Liver (tissue), 9 donors: Measurements from ENCODE around the gene DYRK3. TPM values are rescaled to one million over a fixed set of nuclear protein-coding genes. Genes with fewer than 3 reads are reported as not detected.

Experiments used
- DNase-seq: peaks from one replicate; pipeline ENCODE4 v3.0.0-alpha.2; 2017; ENCODE audit warnings: low spot score
- H3K27ac ChIP-seq, 2 donors: one replicate each; pipeline ENCODE4 v1.7.0; 2013; ENCODE audit warnings: inconsistent platforms in 2 of 2, low read length in 2 of 2, control low read depth in 1 of 2, low read depth in 1 of 2, mild to moderate bottlenecking in 1 of 2
- H3K27me3 ChIP-seq, 4 donors: one replicate each; pipeline versions ENCODE4 v1.6.1 to v1.7.0; 2013; ENCODE audit warnings: low read length in 3 of 4, inconsistent platforms in 1 of 4, mild to moderate bottlenecking in 1 of 4, moderate library complexity in 1 of 4; ENCODE audit not compliant: control insufficient read depth in 4 of 4, insufficient read depth in 4 of 4
- H3K36me3 ChIP-seq, 4 donors: one replicate each; pipeline versions ENCODE4 v1.6.1 to v1.7.0; 2013; ENCODE audit warnings: low read length in 3 of 4, mild to moderate bottlenecking in 3 of 4, low read depth in 1 of 4, moderate library complexity in 1 of 4; ENCODE audit not compliant: control insufficient read depth in 4 of 4, insufficient read depth in 3 of 4
- H3K4me1 ChIP-seq, 4 donors: one replicate each; pipeline versions ENCODE4 v1.6.1 to v1.7.0; 2013; ENCODE audit warnings: low read length in 3 of 4, mild to moderate bottlenecking in 3 of 4, moderate library complexity in 1 of 4; ENCODE audit not compliant: control insufficient read depth in 4 of 4, insufficient read depth in 4 of 4
- H3K4me3 ChIP-seq, 3 donors: one replicate each; pipeline versions ENCODE4 v1.6.1 to v1.7.0; 2013; ENCODE audit warnings: low read length in 3 of 3, control low read depth in 1 of 3, low read depth in 1 of 3, mild to moderate bottlenecking in 1 of 3
- H3K9ac ChIP-seq, 2 donors: one replicate each; pipeline ENCODE4 v1.7.0; 2013; ENCODE audit warnings: low read length in 2 of 2, mild to moderate bottlenecking in 2 of 2, moderate library complexity in 2 of 2, control low read depth in 1 of 2, low read depth in 1 of 2
- H3K9me3 ChIP-seq, 4 donors: one replicate each; pipeline versions ENCODE4 v1.6.1 to v1.7.0; 2013; ENCODE audit warnings: low read length in 3 of 4; ENCODE audit not compliant: control insufficient read depth in 4 of 4
- ATF3 ChIP-seq: IDR thresholded peaks from 2 replicates; pipeline ENCODE4 v1.6.1; 2016; ENCODE audit warnings: antibody characterized with exemption
- CTCF ChIP-seq: fragments of 150-350 bp; IDR thresholded peaks from 2 replicates; pipeline ENCODE4 v1.5.1; 2017; ENCODE audit warnings: improper control_type of control experiment, low read depth, low read length; ENCODE audit not compliant: missing input control
- FOXA1 ChIP-seq: IDR thresholded peaks from 2 replicates; pipeline ENCODE4 v1.6.1; 2016; ENCODE audit warnings: antibody characterized with exemption
- GABPA ChIP-seq, 2 donors: IDR thresholded peaks in 1 of 2; conservative IDR thresholded peaks in 1 of 2; 2 replicates each; pipeline ENCODE4 v1.6.1; 2016; ENCODE audit warnings: antibody characterized with exemption in 2 of 2, mild to moderate bottlenecking in 1 of 2, moderate library complexity in 1 of 2
- HNF4A ChIP-seq, 2 donors: conservative IDR thresholded peaks; 2 replicates each; pipeline ENCODE4 v1.6.1; 2016; ENCODE audit warnings: antibody characterized with exemption in 2 of 2, mild to moderate bottlenecking in 2 of 2
- HNF4G ChIP-seq: IDR thresholded peaks from 2 replicates; pipeline ENCODE4 v1.6.1; 2016; ENCODE audit warnings: antibody characterized with exemption
- NR2F2 ChIP-seq: IDR thresholded peaks from 2 replicates; pipeline ENCODE4 v1.6.1; 2016; ENCODE audit warnings: antibody characterized with exemption
- RAD21 ChIP-seq, 2 donors: IDR thresholded peaks; 2 replicates each; pipeline ENCODE4 v1.6.1; 2016; ENCODE audit warnings: antibody characterized with exemption in 2 of 2, mild to moderate bottlenecking in 2 of 2
- REST ChIP-seq: IDR thresholded peaks from 2 replicates; pipeline ENCODE4 v1.6.1; 2016; ENCODE audit warnings: antibody characterized with exemption, mild to moderate bottlenecking
- RXRA ChIP-seq, 2 donors: IDR thresholded peaks; 2 replicates each; pipeline ENCODE4 v1.6.1; 2017 to 2018; ENCODE audit warnings: antibody characterized with exemption in 2 of 2, mild to moderate bottlenecking in 1 of 2
- SP1 ChIP-seq: IDR thresholded peaks from 2 replicates; pipeline ENCODE4 v1.6.1; 2018; ENCODE audit warnings: antibody characterized with exemption, mild to moderate bottlenecking
- TAF1 ChIP-seq: conservative IDR thresholded peaks from 2 replicates; pipeline ENCODE4 v1.6.1; 2016; ENCODE audit warnings: antibody characterized with exemption, mild to moderate bottlenecking
- YY1 ChIP-seq: IDR thresholded peaks from 2 replicates; pipeline ENCODE4 v1.6.1; 2016; ENCODE audit warnings: antibody characterized with exemption, mild to moderate bottlenecking
- WGBS: extraction: QIAGEN DNeasy Blood & Tissue Kit; methylation state at CpG from one replicate; pipeline ENCODE4 v1.1.7; 2013; 5-methylcytosine and 5-hydroxymethylcytosine counted together
- polyA plus RNA-seq, 2 donors: library from polyadenylated mRNA; stranded (reverse) in 1 of 2; unstranded in 1 of 2; fragments of 200-250 nt in 1 of 2; fragments of >200 nt in 1 of 2; fragmentation: Nextera tagmentation in 1 of 2; extraction: Ambion mirVana in 1 of 2; gene quantifications; one replicate each; pipeline versions ENCODE4 v1.2.1 to v1.2.3, GENCODE V29; 2013 to 2015
- total RNA-seq, 2 donors: library from RNA; depleted of rRNA; stranded (reverse); fragments of >200 nt; gene quantifications; one replicate each; pipeline ENCODE4 v1.2.3, GENCODE V29; 2014
- TF ChIP-seq, protein P1 (sequence below): IDR thresholded peaks from 2 replicates; pipeline ENCODE4 v1.6.1; 2016; ENCODE audit warnings: antibody characterized with exemption
- TF ChIP-seq, protein P2 (sequence below): IDR thresholded peaks from 2 replicates; pipeline ENCODE4 v1.6.1; 2016; ENCODE audit warnings: antibody characterized with exemption
- donor health status: healthy.
- donor health status: healthy.
- donor health status: healthy.
- donor health status: healthy.
- donor health status: healthy.

The DYRK3 gene
- total and polyA plus RNA-seq, 4 donors: 1.5 to 41.8 (median 5.0) TPM

- Histone ChIP-seq H3K4me3 (no peak overlapping the region), H3K27ac (no peak overlapping the region), H3K9ac (no peak overlapping the region), H3K36me3 (no peaks in the 10 kb centered on the region), H3K27me3 (no peaks in the 10 kb centered on the region), H3K9me3 (no peaks in the 10 kb centered on the region), H3K4me1 (peaks cover 0 to 2% (median 0%) of the 10 kb centered on the region in 4 donors)
- TF ChIP-seq, protein P1, sequence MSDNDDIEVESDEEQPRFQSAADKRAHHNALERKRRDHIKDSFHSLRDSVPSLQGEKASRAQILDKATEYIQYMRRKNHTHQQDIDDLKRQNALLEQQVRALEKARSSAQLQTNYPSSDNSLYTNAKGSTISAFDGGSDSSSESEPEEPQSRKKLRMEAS: peak; percentile 39
- TF ChIP-seq RXRA (IDR thresholded peaks at IDR 0.05) (peak in 1 of 2 donors; percentile 12), CTCF (no peak), YY1 (no peak), SP1 (no peak)
- WGBS: 67% methylated on average over 6 of the region's 6 CpGs
- no peak for DNase-seq
These were observed 37.8 kb downstream of the DYRK3 start for GRCh38 chr1:206672844-206673758.

- H3K9ac ChIP-seq: no peak overlapping the region
- H3K27ac ChIP-seq: no peak overlapping the region
- TF ChIP-seq NR2F2 (no peak), TAF1 (no peak), ATF3 (no peak), HNF4A (conservative IDR thresholded peaks at IDR 0.05) (no peak), HNF4G (no peak), RAD21 (IDR thresholded peaks at IDR 0.05) (no peak)
- no peak for DNase-seq
- H3K36me3 ChIP-seq: no peaks in the 10 kb centered on the region
- no peak overlapping the region for H3K4me3 ChIP-seq
- peaks cover 0 to 2% (median 0%) of the 10 kb centered on the region in 4 donors for H3K4me1 ChIP-seq
- H3K9me3 ChIP-seq: no peaks in the 10 kb centered on the region
- 96% methylated on average over 3 of the region's 3 CpGs for WGBS
- H3K27me3 ChIP-seq: no peaks in the 10 kb centered on the region
These were observed 38.9 kb downstream of the DYRK3 start for GRCh38 chr1:206674236-206674635.

DNA sequence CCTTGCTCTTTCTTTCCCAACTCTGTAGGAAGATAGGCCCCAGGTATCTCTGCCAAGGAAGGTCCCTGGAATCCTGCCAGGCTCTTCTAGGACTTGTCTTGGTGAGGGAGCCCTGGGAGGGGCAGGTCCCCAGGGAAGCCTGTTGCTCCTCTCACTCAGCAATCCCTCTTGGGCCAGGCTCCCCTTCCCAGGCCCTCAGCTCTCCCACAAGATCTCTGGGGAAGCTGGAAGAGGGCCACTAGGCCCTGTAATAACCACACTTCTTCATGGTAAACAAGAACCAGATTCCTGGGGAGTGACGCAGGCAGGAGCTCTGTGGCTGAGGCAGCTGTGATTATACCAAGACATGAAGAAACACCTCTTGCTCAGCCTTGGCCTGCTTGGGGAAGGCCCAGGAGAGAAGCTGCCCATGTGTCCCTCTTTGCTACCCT, 39.4 kb downstream of the DYRK3 start:
- Histone ChIP-seq H3K4me1 (peaks cover 0 to 2% (median 0%) of the 10 kb centered on the region in 4 donors), H3K9me3 (no peaks in the 10 kb centered on the region), H3K36me3 (no peaks in the 10 kb centered on the region), H3K4me3 (no peak overlapping the region), H3K9ac (no peak overlapping the region), H3K27ac (no peak overlapping the region), H3K27me3 (no peaks in the 10 kb centered on the region)
- DNase-seq: no peak
- WGBS: 82% methylated on average over 1 of the region's 1 CpG
- TF ChIP-seq TAF1 (no peak), REST (no peak), HNF4A (conservative IDR thresholded peaks at IDR 0.05) (no peak), FOXA1 (no peak), GABPA (IDR thresholded peaks at IDR 0.05 in 1 of 2, conservative IDR thresholded peaks at IDR 0.05 in 1 of 2) (no peak), CTCF (no peak), NR2F2 (no peak), RXRA (IDR thresholded peaks at IDR 0.05) (no peak), ATF3 (no peak), YY1 (no peak)
- TF ChIP-seq, protein P2, sequence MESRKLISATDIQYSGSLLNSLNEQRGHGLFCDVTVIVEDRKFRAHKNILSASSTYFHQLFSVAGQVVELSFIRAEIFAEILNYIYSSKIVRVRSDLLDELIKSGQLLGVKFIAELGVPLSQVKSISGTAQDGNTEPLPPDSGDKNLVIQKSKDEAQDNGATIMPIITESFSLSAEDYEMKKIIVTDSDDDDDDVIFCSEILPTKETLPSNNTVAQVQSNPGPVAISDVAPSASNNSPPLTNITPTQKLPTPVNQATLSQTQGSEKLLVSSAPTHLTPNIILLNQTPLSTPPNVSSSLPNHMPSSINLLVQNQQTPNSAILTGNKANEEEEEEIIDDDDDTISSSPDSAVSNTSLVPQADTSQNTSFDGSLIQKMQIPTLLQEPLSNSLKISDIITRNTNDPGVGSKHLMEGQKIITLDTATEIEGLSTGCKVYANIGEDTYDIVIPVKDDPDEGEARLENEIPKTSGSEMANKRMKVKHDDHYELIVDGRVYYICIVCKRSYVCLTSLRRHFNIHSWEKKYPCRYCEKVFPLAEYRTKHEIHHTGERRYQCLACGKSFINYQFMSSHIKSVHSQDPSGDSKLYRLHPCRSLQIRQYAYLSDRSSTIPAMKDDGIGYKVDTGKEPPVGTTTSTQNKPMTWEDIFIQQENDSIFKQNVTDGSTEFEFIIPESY: no peak
